ENCODE measurements around the gene CYP4B1. TPM values are rescaled to one million over a fixed set of nuclear protein-coding genes. Genes with fewer than 3 reads are reported as not detected.
A peak's percentile ranks its signal among the peaks of the same experiment; 100 is the strongest.

Gene CYP4B1
- total RNA-seq, 1 experiment from 2014 or later, result 3.5 TPM

DNA sequence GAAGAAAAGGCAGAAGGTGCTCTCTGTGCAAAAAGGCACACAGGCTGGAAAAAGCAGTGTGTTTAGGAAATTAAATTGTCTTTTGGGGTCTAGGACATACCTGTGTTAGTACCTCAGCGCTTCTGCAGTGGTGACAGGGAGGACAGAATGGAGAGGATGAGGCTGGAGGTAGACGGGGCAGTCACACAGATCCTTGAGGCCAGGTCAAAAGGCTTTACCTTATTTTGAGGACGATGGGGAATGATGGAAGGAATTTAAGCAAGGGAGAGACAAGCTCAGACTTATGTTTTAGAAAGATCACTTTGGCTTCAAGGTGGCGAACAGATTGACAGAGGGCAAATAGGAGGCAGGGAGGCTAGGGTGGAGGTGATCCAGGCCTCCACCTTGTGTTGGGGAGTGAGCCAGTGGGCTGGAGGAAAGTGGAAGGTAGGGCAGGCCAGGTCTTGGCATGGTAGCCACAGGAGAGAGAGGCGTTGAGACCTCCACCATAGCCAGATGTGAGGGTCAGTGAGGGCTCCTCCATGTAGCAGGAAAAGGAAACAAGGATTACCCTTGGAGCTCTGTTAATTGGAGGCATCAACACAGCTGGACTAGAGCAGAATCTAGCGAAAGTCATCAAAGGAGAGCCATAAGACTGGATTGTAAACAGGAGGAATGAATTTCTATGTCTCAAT, 4.2 kb downstream of the CYP4B1 start:
- Histone ChIP-seq H3K4me1 (replicated peaks; ENCODE audit: insufficient read depth) (peaks cover 51% of the 10 kb centered on the region), H3K9me3 (ENCODE audit: insufficient read depth, low read depth) (no peaks in the 10 kb centered on the region), H4K20me1 (ENCODE audit: insufficient read depth) (no peaks in the 10 kb centered on the region), H3K79me2 (ENCODE audit: low read depth) (no peaks in the 10 kb centered on the region), H3K27ac (peak overlapping the region; percentile 73), H3K4me3 (no peak overlapping the region), H3K36me3 (ENCODE audit: low read depth) (no peaks in the 10 kb centered on the region), H3K9me2 (ENCODE audit: insufficient read depth) (no peaks in the 10 kb centered on the region), H3F3A (ENCODE audit: insufficient read depth, low read depth) (peaks cover 28% of the 10 kb centered on the region), H3K27me3 (ENCODE audit: insufficient read depth, low read depth) (no peaks in the 10 kb centered on the region), H3K4me2 (peak overlapping the region; percentile 63; the same call in 1 of the 2 replicates), H2AFZ (no peak overlapping the region)
- POLR2A ChIA-PET (ENCODE audit: unreplicated experiment), result no interaction called here
- TF ChIP-seq, protein P1, sequence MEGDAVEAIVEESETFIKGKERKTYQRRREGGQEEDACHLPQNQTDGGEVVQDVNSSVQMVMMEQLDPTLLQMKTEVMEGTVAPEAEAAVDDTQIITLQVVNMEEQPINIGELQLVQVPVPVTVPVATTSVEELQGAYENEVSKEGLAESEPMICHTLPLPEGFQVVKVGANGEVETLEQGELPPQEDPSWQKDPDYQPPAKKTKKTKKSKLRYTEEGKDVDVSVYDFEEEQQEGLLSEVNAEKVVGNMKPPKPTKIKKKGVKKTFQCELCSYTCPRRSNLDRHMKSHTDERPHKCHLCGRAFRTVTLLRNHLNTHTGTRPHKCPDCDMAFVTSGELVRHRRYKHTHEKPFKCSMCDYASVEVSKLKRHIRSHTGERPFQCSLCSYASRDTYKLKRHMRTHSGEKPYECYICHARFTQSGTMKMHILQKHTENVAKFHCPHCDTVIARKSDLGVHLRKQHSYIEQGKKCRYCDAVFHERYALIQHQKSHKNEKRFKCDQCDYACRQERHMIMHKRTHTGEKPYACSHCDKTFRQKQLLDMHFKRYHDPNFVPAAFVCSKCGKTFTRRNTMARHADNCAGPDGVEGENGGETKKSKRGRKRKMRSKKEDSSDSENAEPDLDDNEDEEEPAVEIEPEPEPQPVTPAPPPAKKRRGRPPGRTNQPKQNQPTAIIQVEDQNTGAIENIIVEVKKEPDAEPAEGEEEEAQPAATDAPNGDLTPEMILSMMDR (conservative IDR thresholded peaks at IDR 0.05), result no peak
- no peak for TF ChIP-seq EZH2 (IDR thresholded peaks at IDR 0.05; ENCODE audit: low read depth)
- no TSS peak for BruUV-seq (replicated peaks)
- intact Hi-C loops (cut with micrococcal nuclease; ENCODE audit: unreplicated experiment), result loop anchor here (5.0 kb wide), 2 partner anchors 59 to 191 kb away; no protein-coding TSS in a partner anchor
- CTCF ChIA-PET, result no interaction called here
- no peak for DNase-seq

DNA sequence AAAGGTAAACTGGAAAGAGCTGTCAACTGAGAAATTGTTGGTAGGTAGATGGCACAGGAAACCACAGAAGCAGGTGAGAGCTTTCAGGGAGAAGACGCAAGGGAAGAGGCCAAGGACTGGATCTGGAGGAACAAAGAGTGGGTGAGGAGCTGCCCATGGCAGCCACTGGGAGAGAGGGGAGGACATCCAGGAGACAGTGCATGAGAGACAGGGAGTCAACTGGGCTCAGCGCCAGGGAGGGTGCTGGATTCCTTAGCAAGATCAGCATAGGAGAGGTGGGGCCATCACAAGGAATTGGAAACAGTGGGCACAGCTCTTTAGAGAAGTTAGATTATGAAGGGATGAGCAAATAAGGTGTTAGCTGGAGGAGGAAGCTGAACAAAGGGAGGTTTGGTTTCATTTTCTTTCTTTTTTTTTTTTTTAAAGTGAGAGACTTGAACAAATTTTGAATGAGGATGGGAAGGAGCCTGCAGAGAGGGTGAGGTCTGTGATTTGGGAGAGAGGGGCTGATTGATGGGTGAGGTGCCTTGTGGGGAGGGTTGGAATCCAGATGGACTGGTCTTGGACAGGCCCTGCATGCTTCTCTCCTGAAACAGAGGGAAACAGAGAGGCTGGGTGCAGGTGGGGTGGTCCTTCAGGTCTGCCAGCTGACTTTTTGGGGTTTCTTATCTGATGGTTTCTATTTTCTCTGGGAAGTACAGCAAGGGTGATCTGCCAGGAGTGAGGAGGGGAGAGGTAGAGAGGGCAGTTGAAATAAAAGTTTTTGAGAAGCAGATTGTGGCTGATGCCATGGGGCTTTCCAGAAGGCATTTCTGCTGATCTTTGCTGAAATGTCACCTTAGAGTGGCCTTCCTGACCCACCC, 5.4 kb downstream of the CYP4B1 start:
- TF ChIP-seq EZH2 (IDR thresholded peaks at IDR 0.05; ENCODE audit: low read depth), result no peak
- TF ChIP-seq, protein P1 (conservative IDR thresholded peaks at IDR 0.05), result no peak

DNA sequence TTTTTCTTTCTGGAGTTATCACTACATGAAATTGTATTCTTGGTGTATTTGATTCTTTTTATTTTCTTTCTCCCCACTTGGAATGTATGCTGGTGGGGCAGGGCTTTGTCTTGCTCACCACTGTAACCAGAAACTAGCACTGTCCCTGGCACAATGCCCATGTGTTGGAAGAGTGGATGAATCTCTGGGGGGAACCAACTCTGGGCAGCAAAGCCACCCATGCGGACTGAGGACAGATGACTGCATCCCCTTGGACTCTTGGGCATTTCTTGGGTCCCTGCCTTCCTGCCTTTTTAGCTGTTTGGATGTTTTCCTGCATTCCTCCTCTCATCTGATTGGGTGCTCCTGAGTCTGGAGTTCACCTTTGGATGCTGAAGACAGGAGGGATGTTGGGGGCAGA, 6.1 kb downstream of the CYP4B1 start:
- Histone ChIP-seq H3K4me2 (peak overlapping the region; percentile 63), H3K36me3 (ENCODE audit: low read depth) (no peaks in the 10 kb centered on the region), H3K9me2 (ENCODE audit: insufficient read depth) (no peaks in the 10 kb centered on the region), H4K20me1 (ENCODE audit: insufficient read depth) (no peaks in the 10 kb centered on the region), H3F3A (ENCODE audit: insufficient read depth, low read depth) (peaks cover 28% of the 10 kb centered on the region), H3K9me3 (ENCODE audit: insufficient read depth, low read depth) (peaks cover 6% of the 10 kb centered on the region; the same call in 1 of the 2 replicates), H2AFZ (no peak overlapping the region), H3K4me1 (replicated peaks; ENCODE audit: insufficient read depth) (peaks cover 51% of the 10 kb centered on the region), H3K79me2 (ENCODE audit: low read depth) (no peaks in the 10 kb centered on the region), H3K4me3 (no peak overlapping the region), H3K27ac (peak overlapping the region; percentile 73), H3K27me3 (ENCODE audit: insufficient read depth, low read depth) (no peaks in the 10 kb centered on the region)
- BruUV-seq (replicated peaks), result TSS peak; percentile 29
- TF ChIP-seq EZH2 (IDR thresholded peaks at IDR 0.05; ENCODE audit: low read depth), result no peak
- TF ChIP-seq, protein P1 (conservative IDR thresholded peaks at IDR 0.05), result no peak
- POLR2A ChIA-PET (ENCODE audit: unreplicated experiment), result interaction anchor here (0.6 kb wide), 1 partner anchor 127 kb away, joined by 3 read pairs; no protein-coding TSS in a partner anchor
- intact Hi-C loops (cut with micrococcal nuclease; ENCODE audit: unreplicated experiment), result loop anchor here (1.0 to 5.0 kb wide), 5 partner anchors 48 to 193 kb away; partner anchors contain the start of gene EFCAB14
- peak; percentile 70 to 73 for DNase-seq
- CTCF ChIA-PET, result no interaction called here

More for the DNA sequence above, 5.4 kb downstream of the CYP4B1 start:
- peaks cover 2% of the 10 kb centered on the region; the same call in 1 of the 2 replicates for H3K9me3 ChIP-seq (ENCODE audit: insufficient read depth, low read depth)
- intact Hi-C loops (cut with micrococcal nuclease; ENCODE audit: unreplicated experiment), result loop anchor here (1.0 to 5.0 kb wide), 5 partner anchors 47 to 192 kb away; partner anchors contain the start of gene EFCAB14
- peak; percentile 90 to 94 for DNase-seq
- H3K27me3 ChIP-seq (ENCODE audit: insufficient read depth, low read depth), result no peaks in the 10 kb centered on the region
- ChIA-PET POLR2A (ENCODE audit: unreplicated experiment) (interaction anchor here (0.6 to 0.7 kb wide), 4 partner anchors 50 to 200 kb away, joined by 3 to 14 read pairs (median 5); partner anchors contain the start of gene MKNK1), CTCF (interaction anchor here (0.6 to 1.2 kb wide), 2 partner anchors 46 to 192 kb away, joined by 4 to 9 read pairs; no protein-coding TSS in a partner anchor)
- H3K79me2 ChIP-seq (ENCODE audit: low read depth), result no peaks in the 10 kb centered on the region
- H3F3A ChIP-seq (ENCODE audit: insufficient read depth, low read depth), result peaks cover 28% of the 10 kb centered on the region
- H3K36me3 ChIP-seq (ENCODE audit: low read depth), result no peaks in the 10 kb centered on the region
- H3K4me2 ChIP-seq, result peak overlapping the region; percentile 63
- H3K9me2 ChIP-seq (ENCODE audit: insufficient read depth), result no peaks in the 10 kb centered on the region
- H3K4me1 ChIP-seq (replicated peaks; ENCODE audit: insufficient read depth), result peaks cover 51% of the 10 kb centered on the region
- H2AFZ ChIP-seq, result peak overlapping the region; percentile 41; the same call in 1 of the 2 replicates
- BruUV-seq (replicated peaks), result no TSS peak
- 0 out of 2 replicates have a peak overlapping the region, but pooled peaks have one; percentile 11 for H3K4me3 ChIP-seq
- peak overlapping the region; percentile 73 for H3K27ac ChIP-seq
- no peaks in the 10 kb centered on the region for H4K20me1 ChIP-seq (ENCODE audit: insufficient read depth)

All from PC-9 (cell line).